ENCODE results near the gene URB1.

- TF ChIP-seq CTCF (IDR thresholded peaks at IDR 0.05) (no peak), POLR2A (IDR thresholded peaks at IDR 0.05) (no peak)
Observed at GRCh38 chr21:32281531-32281930, 111.3 kb downstream of the URB1 start.
